ENCODE results near the gene DOCK7.

DNA sequence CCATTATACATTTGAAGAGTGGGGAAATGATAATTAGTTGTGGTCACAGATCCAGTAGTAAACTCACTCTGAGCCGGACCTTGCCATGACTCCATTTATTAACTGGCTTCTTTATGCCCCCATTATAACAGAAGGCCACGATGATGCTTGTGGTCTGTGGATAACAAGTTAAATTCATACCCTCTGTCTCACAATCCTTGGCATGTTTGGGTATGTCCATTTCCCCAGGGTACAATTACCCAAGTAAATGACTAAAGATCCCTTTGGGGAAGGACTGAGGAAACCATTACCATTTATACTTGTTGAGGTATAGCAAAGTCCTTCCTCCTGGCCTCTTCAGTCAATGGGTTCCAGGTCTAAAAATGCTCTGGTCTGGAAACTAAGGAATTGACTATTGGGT is 258.6 kb downstream of the DOCK7 start:
- TF ChIP-seq EZH2phosphoT487 (IDR thresholded peaks at IDR 0.05; ENCODE audit: insufficient read depth, low read depth) (no peak), EZH2 (IDR thresholded peaks at IDR 0.05; ENCODE audit: insufficient read depth, poor library complexity, severe bottlenecking) (no peak)

Data from GM23248 (cell line).